ENCODE measurements around the gene PPP2R5B.

PPP2R5B gene

GRCh38 chr11:64923944-64924909 lies at the start of gene PPP2R5B:
Gene PPP2R5B, plus strand, starts transcription at chr11:64924689. Its CDS starts 1,046 bp downstream, at chr11:64925735.
- DNase-seq, result peak; percentile 70

DNA sequence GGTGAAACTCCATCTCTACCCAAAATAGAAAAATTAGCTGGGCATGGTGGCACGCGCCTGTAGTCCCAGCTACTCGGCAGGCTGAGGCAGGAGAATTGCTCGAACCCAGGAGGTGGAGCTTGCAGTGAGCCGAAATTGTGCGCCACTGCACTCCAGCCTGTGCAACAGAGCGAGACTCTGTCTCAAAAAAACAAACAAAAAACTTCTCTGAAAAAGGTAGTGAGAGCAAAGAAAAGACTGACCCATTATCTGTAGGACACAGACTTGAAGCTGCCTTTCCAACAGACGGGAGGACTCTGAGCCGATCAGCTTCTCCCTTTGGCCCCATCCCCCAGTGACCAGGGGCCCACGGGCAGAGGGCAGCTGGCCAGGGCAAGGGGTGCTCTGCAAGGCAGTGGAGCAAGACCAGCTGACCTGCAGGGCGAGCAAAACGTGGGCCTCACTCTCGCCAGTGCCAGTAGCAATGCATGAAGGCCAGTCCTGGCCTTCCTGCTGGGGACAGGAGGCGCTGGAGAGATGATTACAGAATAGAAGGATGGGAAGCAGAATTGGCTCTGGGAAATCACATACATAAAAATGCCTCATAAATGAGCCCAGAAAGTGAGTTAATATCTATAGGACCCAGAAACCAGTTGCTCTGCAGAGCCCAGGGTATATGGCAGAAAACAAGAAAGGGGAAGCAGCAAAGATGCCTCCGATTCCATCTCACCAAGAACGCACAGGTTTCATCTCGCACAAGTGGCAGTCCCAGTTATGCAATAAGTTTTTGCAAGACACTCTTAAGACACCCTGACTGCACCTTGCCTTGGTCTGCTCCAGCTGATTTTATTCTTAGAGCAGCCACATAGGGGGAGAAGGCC lies 48.9 kb upstream of the PPP2R5B start:
- no peak for DNase-seq

DNA sequence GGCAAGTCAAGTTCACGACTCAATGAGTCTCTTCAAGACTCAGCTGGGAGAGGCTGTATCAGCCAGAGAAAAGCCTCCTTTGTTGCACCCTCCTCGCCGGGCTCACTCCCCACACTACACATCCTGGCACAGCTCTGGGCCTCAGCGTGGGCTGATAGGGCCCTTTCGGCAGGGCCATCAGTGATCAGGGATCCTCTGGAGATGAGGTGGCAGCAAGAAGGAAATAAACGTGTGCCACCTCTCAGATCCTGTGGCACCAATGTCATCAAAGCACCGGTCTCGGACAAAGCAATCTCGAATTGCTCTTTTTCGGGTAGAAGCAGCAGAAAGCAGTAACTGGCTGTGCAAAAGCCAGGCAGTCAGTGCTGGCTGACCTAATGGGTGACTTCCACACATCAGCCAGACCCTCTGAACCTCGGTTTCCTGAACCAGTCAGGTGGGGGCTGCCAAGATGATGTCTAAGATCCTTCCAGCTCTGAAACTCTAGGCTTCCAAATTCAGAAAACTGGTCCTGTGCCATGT lies 48.2 kb upstream of the PPP2R5B start:
- DNase-seq, result no peak

- no peak for DNase-seq
Measured at GRCh38 chr11:64876835-64877341, 47.6 kb upstream of the PPP2R5B start.

- no peak for DNase-seq
Measured at GRCh38 chr11:64877390-64878222, 46.9 kb upstream of the PPP2R5B start.

DNA sequence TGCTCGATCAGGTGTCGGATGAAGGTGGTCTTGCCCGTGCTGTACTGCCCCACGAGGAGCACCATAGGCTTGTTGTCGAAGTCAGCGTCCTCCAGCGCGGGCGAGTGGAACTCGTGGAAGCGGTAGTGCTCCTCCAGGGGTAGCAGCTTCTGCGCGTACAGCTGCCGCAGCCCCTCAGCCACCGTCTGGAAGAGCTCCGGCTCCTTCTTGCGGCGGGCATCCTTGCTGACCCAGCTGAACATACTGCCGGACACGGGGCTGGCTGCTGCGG lies 46.3 kb upstream of the PPP2R5B start:
- DNase-seq, result no peak

GRCh38 chr11:64878494-64879243 lies 45.8 kb upstream of the PPP2R5B start, which contains the start of gene EHD1:
Gene EHD1, minus strand, starts transcription at chr11:64878621. Its CDS starts 157 bp downstream, at chr11:64878464.
- DNase-seq, result peak; percentile 99

DNA sequence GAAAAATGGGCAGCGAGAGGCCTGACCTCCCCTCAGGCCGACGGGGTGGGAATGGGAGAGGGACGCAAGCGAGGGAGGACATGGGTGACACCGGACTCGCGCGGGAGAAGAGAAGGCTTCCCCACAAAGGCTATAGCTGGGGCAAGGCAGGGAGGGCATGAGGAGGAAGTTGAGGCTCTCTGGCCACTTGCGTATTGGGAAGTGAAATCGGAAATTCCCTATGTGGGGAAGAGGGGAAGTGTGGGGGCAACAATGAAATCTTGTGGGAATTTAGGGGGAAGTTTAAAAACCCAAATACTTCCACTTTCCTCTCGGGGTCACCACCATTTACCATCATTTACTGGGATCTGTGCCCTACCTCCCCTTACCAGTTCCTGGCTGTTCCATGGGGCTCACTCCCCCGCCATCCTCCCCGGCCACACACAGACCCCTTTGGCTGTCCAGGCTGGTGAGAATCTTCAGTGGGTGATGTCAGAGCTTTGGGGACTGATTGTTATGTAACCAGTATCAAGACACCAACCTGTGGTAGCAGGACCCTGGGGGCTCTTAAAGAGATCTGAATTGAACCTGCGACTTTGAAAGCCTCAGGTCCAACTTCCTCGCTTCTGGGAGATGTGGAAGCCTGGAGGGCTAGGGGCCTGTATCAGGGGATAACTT lies 45.1 kb upstream of the PPP2R5B start:
- no peak for DNase-seq

GRCh38 chr11:64880240-64881001 lies 44.1 kb upstream of the PPP2R5B start:
- no peak for DNase-seq

DNA sequence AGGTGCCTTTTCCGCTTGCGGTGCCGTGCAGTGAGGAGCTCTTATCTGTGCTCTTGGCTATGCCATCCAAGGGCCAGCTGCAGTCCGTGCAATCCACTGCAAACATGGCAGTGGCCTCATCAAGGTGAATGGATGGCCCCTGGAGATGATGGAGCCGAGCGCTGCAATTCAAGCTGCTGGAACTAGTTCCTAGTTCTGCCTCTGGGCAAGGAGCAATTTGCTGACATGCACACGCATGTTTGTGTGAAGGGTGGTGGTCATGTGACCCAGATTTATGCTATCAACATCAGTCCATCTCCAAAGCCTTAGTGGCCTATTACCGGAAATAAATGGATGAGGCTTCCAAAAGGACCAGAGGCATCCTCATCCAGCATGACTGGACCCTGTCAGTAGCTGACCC lies 43.0 kb upstream of the PPP2R5B start:
- DNase-seq, result no peak

DNA sequence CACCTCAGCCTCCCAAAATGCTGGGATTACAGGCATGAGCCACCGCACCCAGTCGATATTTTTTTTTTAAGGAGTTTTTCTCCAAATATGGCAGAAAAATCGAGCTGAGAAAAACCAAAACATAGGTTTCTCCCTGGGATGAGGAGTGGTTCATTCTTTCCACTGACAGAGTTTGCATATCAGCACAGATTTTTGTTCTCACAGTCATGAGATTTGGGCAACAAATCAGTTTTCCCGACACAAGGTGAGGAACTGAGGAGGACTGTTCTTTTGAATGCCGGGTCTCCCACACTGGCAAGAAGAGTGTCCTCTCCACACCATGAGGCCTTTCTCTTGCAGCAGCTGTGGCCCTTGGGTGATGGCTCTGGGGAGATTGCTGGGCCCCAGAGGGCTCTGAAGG lies 42.2 kb upstream of the PPP2R5B start:
- no peak for DNase-seq

DNA sequence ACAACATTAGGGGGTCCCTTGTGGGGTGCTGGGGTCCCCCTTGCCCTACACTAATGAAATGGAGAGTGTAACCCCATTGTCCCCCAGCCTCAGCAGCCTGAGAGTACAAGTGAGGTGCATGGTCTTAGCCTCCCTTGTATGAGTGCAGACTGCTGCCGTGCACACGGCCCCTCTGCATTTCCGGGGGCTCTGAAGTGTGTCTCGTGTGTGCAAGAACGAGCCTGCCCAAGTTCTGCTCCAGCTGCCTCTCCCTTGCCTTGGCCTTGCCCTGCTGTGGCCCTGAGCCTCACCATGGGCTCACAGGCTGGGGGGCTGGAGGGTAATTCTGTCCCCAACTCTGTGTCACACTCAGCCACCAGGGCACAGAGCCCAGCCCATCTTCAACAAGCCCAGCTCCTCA lies 40.9 kb upstream of the PPP2R5B start:
- no peak for DNase-seq

- DNase-seq, result no peak
Measured at GRCh38 chr11:64884019-64884418, 40.5 kb upstream of the PPP2R5B start.

DNA sequence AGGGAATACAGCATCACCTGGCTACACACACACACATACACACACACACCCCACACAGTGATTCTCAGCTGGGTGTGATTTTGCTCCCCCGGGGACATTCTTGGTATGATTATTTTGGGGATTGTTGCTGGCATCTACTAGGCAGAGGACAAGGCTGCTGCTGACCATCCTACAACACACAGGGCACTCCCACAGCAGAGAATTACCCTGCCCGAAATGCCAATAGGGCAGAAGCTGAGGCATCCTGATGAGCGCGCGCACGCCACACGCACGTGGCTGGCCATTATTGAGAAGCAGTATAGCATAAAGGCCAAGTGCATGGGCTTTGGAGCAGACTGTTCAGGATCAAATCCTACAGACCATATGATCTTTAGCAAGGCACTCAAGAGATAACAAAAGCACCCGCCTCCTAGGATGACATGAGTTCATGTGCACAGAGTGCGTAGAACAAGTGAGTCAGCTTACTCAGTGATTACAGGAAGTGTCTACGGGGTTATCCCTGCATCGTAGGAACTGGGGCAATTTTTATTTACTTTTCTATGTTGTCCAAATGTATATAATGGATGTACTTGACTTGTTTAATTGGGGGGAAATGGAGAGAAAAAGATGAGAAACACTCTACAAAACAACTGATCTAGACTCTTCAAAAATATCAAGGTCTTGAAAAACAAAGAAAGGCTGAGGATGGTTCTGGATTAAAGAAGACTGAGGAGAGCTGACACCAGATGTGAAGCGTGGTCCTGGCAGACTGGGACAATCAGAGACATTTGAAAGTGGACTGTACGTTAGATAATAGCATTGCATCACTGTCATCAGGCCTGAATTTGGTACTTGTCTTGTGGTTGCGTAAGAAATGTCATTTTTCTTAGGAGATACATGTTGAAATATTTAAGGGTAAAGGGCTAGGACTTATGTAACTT lies 38.9 kb upstream of the PPP2R5B start:
- DNase-seq, result no peak

DNA sequence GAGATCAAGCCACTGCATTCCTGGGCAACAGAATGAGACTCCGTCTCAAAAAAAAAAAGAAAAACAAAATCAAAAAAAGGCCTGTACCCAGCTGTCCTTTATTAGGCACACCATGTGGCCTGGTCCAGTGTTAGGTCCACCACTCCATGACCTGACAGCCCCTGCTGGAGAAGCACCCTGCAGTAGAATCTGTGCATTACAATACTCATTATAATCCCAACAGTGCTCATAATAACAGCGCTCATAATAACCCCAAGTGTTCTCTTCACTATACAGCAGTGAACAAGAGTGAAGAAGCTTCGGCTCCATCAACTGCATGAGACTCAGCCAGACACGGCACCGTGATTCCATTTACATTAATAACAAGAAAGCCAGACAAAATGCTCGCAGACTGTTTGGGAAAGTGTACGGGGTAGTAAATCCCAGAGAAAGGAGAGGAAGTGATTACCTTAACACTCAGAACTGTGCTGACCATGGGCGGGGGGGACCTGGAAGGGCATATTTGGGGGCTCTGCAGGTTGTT lies 37.2 kb upstream of the PPP2R5B start:
- DNase-seq, result no peak

- peak; percentile 28 for DNase-seq
Measured at GRCh38 chr11:64887757-64888405, 36.6 kb upstream of the PPP2R5B start.

DNA sequence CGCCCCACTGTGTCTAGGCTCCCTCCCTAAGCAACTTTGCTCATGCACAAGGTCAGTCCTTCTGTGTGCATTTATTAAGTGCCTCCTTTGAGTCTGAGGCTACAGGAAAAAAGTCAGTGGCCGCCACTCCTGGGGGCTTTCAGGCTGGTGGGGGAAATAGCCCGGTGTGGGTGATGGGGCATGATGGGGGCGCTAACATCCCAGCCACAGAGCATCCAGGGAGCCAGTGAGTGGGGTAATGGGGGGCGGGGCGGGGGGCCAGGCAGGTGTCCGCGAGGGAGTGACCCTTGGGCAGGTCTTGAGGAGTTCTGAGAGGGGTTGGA lies 36.1 kb upstream of the PPP2R5B start:
- DNase-seq, result no peak

GRCh38 chr11:64888729-64889511 lies 35.6 kb upstream of the PPP2R5B start:
- no peak for DNase-seq
